Stimulated activated CD8-positive, alpha-beta memory T cell treated with anti-CD3 and anti-CD28 coated beads, Interleukin-12 subunit alpha, Interleukin-12 subunit beta, amount 100 ng/mL, for 4 hours (primary cell): Measurements from ENCODE around the gene CHAD.
"Not testable (repeated sequence)": the region's sequence is repeated elsewhere in the genome, so short reads cannot be mapped to it uniquely, and the experiment has no call there.

Experiments used
- DNase-seq: peaks from one replicate; pipeline ENCODE4 v3.0.0-alpha.2; 2020; ENCODE audit warnings: low read depth

Gene CHAD

GRCh38 chr17:50473901-50474300, 5.2 kb upstream of the CHAD start:
- no peak for DNase-seq

- not testable (repeated sequence) for DNase-seq
These were observed 4.1 kb upstream of the CHAD start for GRCh38 chr17:50472761-50473161.

DNA sequence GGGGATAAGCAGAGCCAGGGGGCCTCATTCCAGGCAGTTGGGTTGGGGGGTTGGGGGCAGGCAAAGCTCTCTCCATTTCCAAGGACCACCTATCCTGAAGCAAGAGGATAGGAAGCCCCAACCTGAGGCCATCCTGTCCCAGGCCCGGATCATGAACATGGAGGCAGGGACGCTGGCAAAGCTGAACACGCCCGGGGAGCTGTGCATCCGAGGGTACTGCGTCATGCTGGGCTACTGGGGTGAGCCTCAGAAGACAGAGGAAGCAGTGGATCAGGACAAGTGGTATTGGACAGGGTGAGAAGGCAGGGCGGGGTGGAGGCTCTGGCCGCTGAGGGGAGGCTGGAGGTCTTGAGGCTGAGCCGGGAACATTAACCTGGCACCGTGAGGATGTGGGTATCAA, 3.6 kb upstream of the CHAD start:
- no peak for DNase-seq

GRCh38 chr17:50471009-50471905, 2.6 kb upstream of the CHAD start:
- DNase-seq = no peak

DNA sequence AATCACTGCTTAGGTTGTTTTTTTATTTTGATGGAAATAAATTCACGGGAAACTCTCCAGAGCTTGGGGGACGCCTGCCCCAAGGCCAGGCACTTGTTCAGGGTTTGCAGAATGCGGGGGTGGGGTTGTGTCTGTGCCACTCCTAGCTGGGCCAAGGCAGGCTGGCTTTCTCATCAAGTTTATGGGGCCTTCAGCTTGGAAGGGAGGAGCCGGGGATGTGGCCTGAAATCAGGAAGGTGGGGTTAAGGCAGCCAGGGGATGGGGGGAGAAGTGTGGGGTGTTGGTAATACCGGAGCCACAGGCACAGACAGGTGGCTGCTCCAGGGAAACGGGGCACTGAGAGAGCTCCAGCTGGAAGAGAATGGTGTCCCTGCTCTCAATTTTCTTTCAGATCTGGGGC, 1.7 kb upstream of the CHAD start:
- no peak for DNase-seq

DNA sequence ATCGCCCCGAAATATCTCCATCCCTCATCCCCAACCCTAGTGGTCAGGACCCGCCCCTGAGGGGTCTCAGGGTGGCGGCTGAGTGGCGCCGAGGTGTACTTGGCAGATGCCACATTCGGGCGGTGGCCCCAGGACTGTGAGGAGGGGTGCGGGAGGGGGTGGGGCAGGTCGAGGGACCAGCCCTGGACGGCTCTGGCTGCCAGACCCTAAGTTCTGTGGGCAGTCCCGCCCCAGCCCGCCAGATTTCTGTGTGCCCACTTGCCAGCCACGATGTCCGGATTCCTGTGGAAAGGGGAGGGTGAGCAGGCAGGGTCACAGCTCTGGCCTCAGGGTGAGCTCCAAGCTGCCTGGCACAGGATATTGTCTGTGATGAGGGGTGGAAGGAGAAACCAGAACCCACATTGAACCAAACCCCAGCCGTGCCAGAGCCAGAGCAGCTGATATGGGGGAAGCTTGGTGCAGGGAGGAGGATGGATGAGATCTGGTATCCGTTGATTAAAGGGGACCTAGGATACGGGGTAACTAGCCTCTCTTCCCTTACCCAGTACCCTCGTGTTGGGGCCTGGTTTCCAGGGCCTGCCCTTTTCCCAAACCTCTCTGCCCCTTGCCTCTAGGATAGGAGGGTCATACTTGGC, 1.1 kb upstream of the CHAD start:
- no peak for DNase-seq

DNA sequence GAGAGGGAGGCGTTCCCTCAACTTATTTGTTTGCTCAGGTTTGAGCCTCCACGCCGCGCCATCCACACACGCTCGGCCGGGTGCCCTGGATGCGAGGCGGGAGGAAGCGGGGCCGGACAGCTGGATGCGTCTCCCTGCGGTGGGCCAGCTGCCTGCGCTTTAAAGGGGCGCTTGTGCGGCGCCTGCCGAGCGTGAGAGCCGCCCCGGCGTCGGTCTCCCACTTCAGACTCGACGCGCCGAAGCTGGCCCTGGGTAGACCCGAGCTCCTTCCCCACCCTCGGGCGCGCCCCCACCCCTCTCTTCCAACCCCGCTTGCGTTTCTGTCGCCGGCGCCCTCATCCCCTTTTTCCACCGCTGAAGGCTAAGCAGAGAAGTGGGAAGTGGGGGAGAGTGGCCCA, 527 bp upstream of the CHAD start:
- DNase-seq = no peak

DNA sequence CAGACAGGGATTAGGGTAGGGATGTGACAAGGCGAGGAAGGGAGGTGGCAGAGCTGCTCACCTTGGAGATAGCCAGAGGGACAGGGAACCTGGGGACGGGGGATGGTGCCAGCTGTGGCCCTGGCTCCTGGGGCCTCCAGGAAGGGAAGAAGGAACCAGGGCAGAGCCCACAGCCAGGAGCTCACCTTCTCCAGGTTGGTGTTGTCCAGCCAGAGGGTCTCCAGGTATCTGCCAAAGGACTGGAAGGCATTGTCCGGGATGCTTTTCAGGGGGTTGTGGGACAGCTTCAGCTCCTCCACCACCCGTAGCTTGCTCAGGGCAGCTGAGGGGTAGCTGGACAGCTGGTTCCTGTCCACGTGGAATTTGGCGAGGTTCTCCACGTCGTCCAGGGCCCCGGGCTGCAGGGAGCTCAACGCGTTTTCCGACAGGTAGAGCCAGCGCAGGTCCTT, 801 bp downstream of the CHAD start:
- DNase-seq = no peak

GRCh38 chr17:50467114-50467854, 1.4 kb downstream of the CHAD start:
- DNase-seq = no peak

GRCh38 chr17:50466371-50467113, 2.1 kb downstream of the CHAD start:
- DNase-seq = no peak

- DNase-seq = no peak
These were observed 3.0 kb downstream of the CHAD start for GRCh38 chr17:50465635-50466034.

DNA sequence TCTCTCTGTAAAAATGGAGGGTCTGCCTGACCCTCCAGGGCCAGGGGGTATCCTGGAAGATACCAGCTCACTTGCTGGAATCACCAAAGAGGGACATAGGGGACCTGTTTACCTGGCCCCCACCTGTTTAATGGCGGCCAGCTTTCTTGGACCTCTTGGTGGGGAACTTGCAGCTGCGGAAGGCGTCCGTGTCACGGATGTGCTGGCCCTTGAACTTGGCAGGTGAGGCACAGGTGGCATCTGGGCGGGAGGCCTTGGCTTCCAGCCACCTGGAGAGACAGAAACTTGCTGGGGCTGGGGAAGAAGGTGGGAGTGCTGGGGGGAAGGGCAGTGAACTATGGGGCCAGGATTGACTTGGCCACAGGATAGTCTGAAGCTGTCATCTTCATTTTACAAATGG, 3.5 kb downstream of the CHAD start:
- no peak for DNase-seq

DNA sequence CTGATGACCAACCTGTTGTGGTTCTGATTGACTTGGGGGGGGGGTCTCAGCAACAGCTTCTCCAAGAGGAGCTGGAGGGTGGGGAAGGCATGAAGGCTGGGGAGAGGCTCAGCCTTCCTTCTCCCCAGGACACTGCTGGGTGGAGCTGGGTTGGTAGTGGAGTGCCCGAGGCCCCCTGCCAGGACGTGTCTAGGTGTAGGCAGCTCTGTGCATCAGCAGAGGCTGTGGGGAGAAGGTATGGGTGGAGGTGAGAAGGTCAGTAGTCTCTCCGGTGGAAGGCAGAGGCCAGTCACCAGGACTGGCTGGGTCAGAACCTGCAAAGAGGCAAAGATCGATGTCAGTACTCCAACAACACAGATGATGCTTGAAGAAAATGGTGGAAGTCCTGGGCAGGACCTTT, 3.9 kb downstream of the CHAD start:
- DNase-seq = no peak

- no peak for DNase-seq
These were observed 4.6 kb downstream of the CHAD start for GRCh38 chr17:50464121-50464520.

GRCh38 chr17:50462446-50462845, 6.2 kb downstream of the CHAD start:
- DNase-seq = no peak

DNA sequence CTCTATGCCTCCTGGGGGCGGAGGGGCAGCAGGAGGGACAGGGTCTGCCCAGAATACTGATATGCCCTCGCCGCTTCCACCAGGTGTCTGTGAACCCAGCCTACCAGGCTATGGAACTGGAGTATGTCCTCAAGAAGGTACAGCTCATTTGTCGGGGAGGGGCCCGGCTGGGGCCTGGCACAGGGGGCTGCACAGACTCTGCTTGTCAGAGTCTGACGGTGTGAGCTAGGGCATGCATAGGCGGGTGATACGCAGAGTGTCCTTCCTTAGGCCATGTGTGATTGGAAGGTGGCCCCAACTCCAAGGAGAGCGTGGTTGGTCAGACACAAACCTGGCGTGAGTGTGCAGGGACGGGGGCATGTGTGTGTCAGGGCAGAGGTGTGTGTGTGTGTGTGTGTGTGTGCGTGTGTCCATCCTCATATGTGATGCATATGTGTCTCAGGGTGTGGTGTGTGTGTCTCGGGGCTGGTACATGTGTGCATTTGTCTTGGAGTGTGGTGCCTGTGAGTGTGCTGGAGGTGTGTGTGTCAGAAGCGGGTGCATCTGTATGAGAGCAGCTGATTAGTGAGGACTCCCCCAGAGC, 7.0 kb downstream of the CHAD start:
- no peak for DNase-seq

DNA sequence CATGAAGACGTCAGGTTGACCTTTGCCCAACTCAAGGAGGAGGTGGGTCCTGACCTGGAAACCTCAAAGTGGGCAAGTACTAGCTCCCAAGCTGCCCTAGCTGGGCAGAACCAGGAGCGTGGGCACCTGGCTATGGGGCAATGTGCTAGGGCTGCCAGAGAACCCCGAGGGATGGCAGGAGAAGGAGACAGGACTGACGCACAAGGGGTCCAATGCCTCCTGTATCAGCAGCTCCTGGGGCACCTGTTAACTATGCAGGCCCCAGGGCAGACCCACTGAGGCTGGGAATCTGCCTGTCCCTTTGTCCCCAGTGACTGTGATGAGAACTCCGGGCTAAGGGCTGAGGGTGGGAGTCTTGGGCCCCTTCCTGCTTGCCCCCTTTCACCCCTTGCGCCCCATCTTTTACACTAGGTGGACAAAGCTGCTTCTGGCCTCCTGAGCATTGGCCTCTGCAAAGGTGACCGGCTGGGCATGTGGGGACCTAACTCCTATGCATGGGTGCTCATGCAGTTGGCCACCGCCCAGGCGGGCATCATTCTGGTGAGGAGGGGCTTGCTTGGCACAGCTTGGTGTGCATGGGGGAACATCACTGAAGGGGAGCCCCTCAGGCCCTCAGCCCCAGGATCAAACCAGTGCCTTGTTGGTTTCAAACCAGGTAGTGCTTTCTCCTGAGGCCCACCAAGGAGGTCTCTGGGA, 7.7 kb downstream of the CHAD start:
- DNase-seq = no peak

DNA sequence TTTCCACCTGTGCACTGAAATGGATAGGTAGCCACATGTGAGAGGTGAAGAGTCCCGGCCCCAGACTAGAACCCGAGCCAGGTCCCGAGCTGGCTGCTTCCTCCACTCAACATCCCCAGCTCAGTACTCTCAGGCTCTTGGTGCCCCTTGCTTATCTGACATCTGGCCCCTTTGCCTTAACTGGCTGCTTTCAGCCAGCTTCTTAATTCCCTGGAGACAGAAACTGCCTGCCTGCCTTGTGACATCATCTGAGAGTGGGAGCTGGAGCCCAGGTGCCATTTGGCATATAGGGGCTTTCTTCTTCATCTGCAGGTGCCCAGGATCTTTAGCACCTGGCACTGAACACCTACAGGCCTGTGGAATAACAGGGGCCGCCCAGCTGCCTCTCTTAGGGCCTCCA, 8.9 kb downstream of the CHAD start:
- no peak for DNase-seq

DNA sequence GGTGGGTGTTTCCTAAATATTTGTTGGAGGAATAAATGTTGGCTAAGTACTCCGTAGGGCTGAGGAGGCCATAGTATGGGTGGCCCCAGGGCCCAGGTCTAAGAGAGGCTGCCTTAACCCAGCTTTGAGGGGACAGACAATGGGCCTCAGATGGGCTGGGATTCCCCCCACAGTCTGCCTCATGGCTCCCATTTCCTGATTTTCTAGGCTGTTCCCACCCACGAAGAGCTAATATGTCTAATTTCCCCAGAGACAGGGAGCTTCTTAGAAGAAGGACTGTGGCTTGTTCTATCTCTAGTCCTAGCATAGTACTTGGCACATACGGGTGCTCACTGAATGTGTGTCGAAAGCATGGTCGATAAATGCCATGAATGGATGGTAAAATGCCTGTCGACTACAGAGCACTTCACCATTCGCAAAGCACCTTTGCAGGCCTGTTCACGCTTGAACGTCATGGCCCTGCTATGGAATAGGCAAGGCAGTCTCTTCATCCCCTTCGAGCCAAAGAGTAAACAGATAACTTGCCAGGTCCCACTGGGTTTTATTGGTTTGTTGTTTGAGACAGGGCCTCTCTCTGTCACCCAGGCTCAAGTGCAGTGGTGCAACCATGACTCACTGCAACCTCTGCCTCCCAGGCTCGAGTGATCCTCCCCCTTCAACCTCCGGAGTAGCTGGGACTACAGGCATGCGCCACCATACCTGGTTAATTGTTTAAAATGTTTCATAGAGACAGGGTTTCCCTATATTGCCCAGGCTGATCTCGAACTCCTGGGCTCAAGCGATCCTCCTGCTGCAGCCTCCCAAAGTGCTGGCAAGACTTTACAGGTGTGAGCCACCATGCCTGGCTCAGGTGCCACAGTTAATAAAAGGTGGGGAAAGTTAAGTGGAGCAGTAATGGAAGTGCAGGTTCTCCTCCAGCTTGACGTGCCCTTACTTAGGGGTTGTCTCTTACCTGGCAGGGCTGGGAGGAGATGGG, 9.7 kb downstream of the CHAD start:
- no peak for DNase-seq

DNA sequence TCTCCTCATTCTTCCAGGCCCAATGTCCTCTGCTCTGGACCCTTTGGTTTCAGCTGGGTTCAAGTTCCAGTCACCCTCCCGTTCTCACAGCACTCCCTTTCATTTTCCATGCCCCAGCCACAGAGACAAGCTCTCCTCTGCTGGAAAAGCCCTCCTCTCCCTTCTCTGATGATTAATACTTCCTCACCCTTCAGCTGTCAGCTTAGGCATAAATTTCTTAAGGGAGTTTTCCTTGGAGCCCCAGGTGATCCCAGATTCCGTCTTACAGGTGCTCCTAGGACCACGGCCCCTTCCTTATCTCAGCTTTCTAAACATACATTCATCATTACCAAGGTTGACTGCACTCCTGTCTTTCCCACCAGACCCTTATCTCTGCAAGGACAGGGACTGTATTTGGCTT, 10.4 kb downstream of the CHAD start:
- DNase-seq = no peak
